Glomerular endothelial cell (primary cell): ENCODE results near the gene SPEM2. TPM values are rescaled to one million over a fixed set of nuclear protein-coding genes. Genes with fewer than 3 reads are reported as not detected.

Experiments used
- DNase-seq: peaks from one replicate; pipeline ENCODE4 v3.0.0-alpha.2; 2011; ENCODE audit warnings: low read depth, low spot score; ENCODE audit errors: extremely low read depth
- total RNA-seq: library from RNA; depleted of rRNA; stranded (reverse); fragments of >200 nt; gene quantifications from 2 replicates; pipeline ENCODE4 v1.2.3, GENCODE V29; 2015

The SPEM2 gene
- total RNA-seq, 1 donor from 2014 or later = not detected

- no peak for DNase-seq
Observed at GRCh38 chr17:7403727-7403976, 21.8 kb upstream of the SPEM2 start.

DNA sequence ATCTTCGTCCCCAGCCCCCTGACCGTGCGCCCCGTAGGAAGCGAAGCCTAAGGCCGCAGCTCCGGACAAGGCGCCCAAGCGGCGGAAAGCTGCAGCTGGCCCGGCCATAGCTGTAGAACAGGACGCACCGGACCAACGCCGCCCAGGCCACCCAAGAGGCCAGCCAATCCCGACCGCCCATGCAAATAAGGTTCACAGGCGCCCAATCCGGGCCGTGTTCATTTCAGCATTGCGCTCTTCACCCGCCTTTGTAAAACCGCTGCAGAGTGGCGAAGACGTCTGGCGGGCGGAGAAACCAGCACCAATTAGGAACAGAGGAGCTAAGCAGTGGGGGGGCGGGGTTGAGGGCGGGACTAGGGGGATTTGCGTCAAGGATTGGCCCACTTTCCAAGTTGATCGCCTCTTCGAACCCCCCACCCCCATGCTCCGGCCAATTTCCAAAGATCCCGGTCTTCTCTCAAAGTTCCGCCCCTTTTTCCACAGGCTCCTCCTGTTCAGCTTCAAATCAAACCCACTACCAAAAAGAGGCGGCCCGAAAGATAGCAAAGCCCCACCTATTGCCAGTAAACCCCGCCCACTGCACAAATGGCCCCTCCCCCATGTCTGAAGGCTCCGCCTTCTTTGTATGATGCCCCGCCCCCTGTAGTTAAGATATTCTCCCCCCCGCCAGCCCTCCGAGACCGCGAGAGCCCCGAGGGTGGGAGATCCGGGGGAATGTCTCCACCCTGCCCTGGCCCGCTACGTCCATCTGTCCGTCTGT lies 21.3 kb upstream of the SPEM2 start, which contains the start of gene TMEM256:
TMEM256 (minus strand) TSS at position 121 of the 760 bp plus-strand sequence; CDS start at position 108, 13 bp downstream.
- DNase-seq = peak; percentile 93

GRCh38 chr17:7404737-7405349 lies 20.6 kb upstream of the SPEM2 start:
- DNase-seq = no peak

DNA sequence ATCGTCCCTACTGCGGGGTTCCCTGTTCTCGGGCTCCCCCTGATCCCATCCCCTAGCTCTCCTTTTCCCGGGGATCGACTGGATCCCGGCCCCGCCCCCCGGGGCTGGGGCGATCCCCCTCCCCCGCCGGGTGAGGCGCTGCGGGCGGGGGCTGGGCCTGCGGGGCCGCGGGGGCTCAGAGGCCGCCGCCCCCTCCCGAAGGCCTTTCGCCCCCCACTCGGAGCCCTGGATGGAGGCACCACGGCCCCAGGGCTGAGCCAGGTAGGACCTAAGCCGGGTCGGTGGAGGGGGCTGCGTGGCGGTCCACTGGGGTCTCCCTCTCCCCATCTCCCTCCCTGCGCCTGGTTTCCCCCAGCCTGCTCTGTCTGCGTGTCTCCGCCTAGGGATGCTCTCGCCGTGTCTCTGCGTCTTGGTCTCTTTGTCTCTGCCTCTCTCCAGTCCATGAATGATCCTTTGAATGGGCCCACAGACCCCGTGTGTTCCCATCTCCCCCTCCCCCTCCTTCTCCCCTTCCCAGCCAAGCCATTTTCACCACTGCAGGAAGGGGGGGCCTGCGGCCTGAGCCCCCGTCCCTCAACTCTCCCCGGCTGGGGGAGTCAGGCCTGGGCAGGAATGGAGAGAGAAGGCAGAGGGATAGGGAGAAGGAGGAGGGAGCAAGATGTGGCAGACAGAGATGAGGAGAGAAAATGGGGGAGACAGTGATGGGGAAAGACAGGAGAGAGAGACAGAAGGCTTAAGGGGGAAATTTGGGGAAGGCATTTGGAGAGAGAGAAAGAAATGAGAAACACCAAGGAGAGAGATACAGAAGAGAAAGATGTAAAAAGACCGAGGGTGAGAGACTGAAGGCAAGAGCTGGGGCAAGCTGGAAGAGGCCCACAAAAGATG lies 19.8 kb upstream of the SPEM2 start:
- DNase-seq = no peak

GRCh38 chr17:7406235-7406825 lies 19.1 kb upstream of the SPEM2 start:
- DNase-seq = no peak

GRCh38 chr17:7407082-7407481 lies 18.3 kb upstream of the SPEM2 start:
- no peak for DNase-seq

DNA sequence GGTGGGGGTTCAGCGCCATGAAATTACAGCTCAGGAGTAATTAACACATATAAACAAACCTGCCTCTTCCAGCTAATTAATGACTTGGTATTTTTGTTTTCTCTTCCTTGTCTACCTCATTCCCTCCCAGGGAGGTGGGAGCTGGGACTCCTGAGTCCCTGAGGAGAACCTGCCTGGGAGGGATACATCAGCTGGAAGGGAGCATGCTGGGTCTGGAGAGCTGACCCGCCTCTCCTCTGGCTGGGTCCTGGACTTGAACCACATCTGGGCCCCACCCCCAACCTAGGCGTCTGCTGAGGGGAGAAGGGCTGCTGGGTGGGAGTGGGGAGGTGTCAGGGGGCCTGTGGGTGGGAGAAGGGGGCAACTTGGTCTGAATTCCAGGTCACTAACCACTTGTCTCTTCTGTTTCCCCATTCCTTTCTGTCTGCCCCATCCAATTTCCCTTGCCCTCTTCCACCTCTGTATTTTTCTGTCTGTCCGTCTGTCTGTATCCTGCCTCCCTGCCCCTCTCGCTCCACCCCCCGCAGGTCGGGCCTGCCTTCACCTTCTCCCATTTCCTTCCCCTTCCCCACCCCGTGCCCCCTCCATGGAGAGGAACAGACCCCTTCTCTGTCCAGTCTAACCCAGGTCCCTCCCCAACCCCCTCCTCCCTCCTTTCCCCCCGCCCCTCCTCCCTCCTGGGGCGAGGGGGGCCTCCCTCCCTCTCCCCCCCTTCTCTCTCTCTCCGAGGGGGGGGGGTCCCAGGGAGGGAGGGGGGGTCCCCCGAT lies 17.7 kb upstream of the SPEM2 start, which contains the start of gene NLGN2:
NLGN2 (plus strand) TSS at position 361 of the 767 bp plus-strand sequence. CDS start 411 bp downstream, outside the sequence.
- no peak for DNase-seq

DNA sequence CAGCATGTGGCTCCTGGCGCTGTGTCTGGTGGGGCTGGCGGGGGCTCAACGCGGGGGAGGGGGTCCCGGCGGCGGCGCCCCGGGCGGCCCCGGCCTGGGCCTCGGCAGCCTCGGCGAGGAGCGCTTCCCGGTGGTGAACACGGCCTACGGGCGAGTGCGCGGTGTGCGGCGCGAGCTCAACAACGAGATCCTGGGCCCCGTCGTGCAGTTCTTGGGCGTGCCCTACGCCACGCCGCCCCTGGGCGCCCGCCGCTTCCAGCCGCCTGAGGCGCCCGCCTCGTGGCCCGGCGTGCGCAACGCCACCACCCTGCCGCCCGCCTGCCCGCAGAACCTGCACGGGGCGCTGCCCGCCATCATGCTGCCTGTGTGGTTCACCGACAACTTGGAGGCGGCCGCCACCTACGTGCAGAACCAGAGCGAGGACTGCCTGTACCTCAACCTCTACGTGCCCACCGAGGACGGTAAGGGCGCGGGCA lies 17.1 kb upstream of the SPEM2 start:
- DNase-seq = no peak

- no peak for DNase-seq
Observed at GRCh38 chr17:7408863-7409262, 16.6 kb upstream of the SPEM2 start.

GRCh38 chr17:7409716-7410115 lies 15.7 kb upstream of the SPEM2 start:
- no peak for DNase-seq

DNA sequence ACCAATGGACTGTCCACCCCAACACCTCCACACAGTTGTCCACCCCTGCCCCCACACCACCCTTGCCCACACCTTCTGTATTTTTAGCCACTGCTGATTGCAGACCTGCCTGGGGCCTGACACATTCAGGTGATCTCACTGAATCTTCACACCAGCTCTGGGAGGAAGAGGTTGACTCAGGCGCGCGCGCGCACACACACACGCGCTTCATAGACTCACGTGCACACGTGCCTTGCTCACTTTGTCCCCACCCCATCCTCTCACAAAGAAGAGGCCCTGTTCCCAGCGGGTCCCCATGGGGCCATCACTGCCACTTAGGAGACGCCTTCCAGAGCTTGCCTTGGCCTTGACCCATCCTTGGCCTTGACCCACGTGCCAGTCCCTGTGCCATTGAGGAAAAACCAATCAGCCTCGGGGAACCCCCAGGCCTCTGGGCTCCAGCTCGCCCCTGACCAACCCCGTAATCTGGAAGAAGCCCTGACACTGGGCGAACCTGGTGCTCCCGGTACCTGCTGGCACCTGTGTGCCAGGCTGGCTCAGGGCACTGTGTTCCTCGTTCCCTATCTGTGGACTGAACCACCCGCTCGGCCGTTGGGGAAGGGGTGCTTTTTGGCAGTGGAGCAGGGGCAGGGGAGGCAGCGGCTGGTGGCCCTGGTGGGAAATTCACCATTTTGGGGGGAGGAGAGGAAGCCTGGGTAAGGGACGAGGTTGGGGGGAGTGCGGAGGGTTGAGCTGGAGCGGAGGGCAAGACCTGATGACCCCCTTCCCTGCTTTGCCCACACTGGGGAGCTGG lies 14.6 kb upstream of the SPEM2 start:
- DNase-seq = no peak

DNA sequence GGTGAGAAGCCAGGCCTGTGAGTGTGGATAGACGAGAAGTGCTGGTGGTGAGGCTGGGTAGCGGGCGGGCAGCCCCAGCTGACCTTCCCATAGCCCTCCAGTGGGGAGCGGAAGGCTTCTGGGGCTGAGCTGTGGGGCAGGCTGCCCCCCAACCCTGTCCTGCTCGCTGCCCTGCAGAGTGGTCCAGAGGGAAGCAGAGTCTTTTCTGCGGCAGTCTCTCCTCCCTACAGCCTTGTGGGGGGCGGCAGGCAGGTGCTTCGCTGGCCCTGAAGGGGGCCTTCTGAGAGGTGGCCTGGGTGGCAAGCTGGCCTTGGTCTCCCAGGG lies 14.0 kb upstream of the SPEM2 start:
- no peak for DNase-seq

GRCh38 chr17:7413346-7413985 lies 11.9 kb upstream of the SPEM2 start:
- DNase-seq = no peak

DNA sequence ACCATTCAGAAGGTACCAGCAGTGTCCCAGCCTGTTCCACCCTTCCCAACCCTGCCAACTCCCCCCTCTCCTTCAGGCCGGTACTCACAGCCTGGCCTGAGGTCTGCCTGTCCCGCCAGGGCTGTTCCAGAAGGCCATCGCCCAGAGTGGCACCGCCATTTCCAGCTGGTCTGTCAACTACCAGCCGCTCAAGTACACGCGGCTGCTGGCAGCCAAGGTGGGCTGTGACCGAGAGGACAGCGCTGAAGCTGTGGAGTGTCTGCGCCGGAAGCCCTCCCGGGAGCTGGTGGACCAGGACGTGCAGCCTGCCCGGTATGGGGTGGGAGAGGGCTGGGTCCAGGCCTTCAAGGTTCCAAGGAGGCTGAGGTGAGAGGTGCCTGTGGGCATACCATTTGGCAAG lies 10.6 kb upstream of the SPEM2 start:
- no peak for DNase-seq

DNA sequence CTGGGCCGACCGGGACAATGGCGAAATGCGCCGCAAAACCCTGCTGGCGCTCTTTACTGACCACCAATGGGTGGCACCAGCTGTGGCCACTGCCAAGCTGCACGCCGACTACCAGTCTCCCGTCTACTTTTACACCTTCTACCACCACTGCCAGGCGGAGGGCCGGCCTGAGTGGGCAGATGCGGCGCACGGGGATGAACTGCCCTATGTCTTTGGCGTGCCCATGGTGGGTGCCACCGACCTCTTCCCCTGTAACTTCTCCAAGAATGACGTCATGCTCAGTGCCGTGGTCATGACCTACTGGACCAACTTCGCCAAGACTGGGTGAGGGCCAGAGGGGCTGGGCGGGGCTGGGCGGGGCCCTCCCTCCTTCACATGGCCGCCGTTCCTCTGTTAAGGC lies 9.6 kb upstream of the SPEM2 start:
- no peak for DNase-seq

DNA sequence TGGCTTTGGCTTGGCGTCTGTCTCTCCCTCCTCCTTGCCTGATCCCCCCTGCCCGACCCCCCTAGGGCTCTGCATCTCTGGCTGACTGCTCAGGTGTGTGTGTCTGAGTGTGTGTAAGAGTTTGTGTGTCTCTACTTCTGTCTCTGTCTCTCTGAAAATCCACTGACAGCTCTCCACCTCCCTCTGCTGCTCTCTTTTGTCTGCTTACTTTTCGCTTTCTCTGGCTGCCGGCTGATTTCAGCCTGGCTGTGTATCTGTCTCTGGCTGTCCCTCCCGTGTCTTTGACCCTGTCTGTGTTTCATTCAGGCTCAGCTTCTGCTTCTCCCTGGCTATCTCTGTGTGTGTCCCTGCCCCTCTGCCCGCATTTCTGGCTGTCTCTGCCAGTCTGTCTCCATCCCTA lies 9.1 kb upstream of the SPEM2 start:
- DNase-seq = no peak

DNA sequence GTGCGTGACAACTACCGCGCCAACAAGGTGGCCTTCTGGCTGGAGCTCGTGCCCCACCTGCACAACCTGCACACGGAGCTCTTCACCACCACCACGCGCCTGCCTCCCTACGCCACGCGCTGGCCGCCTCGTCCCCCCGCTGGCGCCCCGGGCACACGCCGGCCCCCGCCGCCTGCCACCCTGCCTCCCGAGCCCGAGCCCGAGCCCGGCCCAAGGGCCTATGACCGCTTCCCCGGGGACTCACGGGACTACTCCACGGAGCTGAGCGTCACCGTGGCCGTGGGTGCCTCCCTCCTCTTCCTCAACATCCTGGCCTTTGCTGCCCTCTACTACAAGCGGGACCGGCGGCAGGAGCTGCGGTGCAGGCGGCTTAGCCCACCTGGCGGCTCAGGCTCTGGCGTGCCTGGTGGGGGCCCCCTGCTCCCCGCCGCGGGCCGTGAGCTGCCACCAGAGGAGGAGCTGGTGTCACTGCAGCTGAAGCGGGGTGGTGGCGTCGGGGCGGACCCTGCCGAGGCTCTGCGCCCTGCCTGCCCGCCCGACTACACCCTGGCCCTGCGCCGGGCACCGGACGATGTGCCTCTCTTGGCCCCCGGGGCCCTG lies 8.3 kb upstream of the SPEM2 start:
- DNase-seq = no peak

DNA sequence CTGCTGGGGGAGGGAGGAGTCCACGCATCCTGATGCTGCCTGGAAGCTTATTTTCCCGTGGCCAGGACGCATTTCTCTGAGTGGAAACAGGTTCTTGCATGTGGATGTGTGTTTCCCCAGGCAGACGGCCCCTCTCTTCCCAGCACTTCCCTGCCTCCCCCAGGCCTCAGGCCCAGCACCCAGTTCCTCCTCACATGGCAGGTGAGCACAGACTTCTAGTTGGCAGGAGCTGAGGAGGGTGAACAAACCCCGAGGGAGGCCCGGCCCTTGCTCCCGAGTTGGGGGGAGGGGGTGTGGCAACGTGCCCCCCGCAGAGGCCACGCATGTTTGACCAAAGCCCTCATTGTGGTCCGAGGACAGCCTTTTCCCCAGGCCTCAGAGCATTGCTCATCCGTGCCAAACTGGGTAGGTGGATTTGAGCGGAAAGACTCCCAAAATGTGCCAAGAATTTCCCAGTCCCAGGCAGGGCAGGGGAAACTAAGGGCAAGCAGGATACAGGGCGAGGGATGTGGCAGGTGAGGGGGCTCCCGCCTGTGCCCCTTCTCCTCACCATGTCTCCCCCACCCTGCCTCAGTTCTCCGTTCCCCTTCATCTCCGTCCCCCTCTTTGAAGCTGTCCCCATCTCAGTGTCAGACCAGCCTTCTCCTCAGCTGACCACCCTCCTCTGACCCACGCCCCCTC lies 6.8 kb upstream of the SPEM2 start:
- DNase-seq = no peak
